HG03097 (cell line): ENCODE results near the gene AOAH.

Source experiments
- ATAC-seq: cut with Tn5 transposase; IDR thresholded peaks from one replicate; pipeline ENCODE4 v1.9.1; 2021; ENCODE audit not compliant: unreplicated experiment, low FRiP score

Gene AOAH

GRCh38 chr7:36638140-36638539 is 86.2 kb downstream of the AOAH start:
- no peak for ATAC-seq

- ATAC-seq: no peak
Measured at GRCh38 chr7:36637417-36637816, 86.9 kb downstream of the AOAH start.

GRCh38 chr7:36636126-36636525 is 88.2 kb downstream of the AOAH start:
- no peak for ATAC-seq

- ATAC-seq: no peak
Measured at GRCh38 chr7:36635091-36635490, 89.2 kb downstream of the AOAH start.

- no peak for ATAC-seq
Measured at GRCh38 chr7:36633377-36633776, 90.9 kb downstream of the AOAH start.

- ATAC-seq: no peak
Measured at GRCh38 chr7:36630112-36630650, 94.1 kb downstream of the AOAH start.

- ATAC-seq: no peak
Measured at GRCh38 chr7:36629351-36629750, 94.9 kb downstream of the AOAH start.

- ATAC-seq: no peak
Measured at GRCh38 chr7:36627836-36628235, 96.5 kb downstream of the AOAH start.

GRCh38 chr7:36626111-36626510 is 98.2 kb downstream of the AOAH start:
- no peak for ATAC-seq

- no peak for ATAC-seq
Measured at GRCh38 chr7:36625247-36625646, 99.0 kb downstream of the AOAH start.

GRCh38 chr7:36623247-36623646 is 101.0 kb downstream of the AOAH start:
- no peak for ATAC-seq

- ATAC-seq: no peak
Measured at GRCh38 chr7:36621396-36621795, 102.9 kb downstream of the AOAH start.

- no peak for ATAC-seq
Measured at GRCh38 chr7:36620166-36620708, 104.1 kb downstream of the AOAH start.

- no peak for ATAC-seq
Measured at GRCh38 chr7:36617408-36617807, 106.9 kb downstream of the AOAH start.

- ATAC-seq: no peak
Measured at GRCh38 chr7:36615852-36616540, 108.3 kb downstream of the AOAH start.

GRCh38 chr7:36614959-36615358 is 109.3 kb downstream of the AOAH start:
- no peak for ATAC-seq

- no peak for ATAC-seq
Measured at GRCh38 chr7:36613031-36613614, 111.2 kb downstream of the AOAH start.

GRCh38 chr7:36611703-36612102 is 112.6 kb downstream of the AOAH start:
- no peak for ATAC-seq

- ATAC-seq: no peak
Measured at GRCh38 chr7:36607721-36608095, 116.6 kb downstream of the AOAH start.

- ATAC-seq: no peak
Measured at GRCh38 chr7:36606976-36607720, 117.1 kb downstream of the AOAH start.
